ENCODE measurements around the gene ADAMTSL1.

Gene ADAMTSL1

GRCh38 chr9:18459962-18460584, 13.9 kb upstream of the ADAMTSL1 start:
- in situ Hi-C loops (cut with MboI; ENCODE audit: low sequenced_read_pairs) = no loop called here

GRCh38 chr9:18461496-18461895, 12.5 kb upstream of the ADAMTSL1 start:
- in situ Hi-C loops (cut with MboI; ENCODE audit: low sequenced_read_pairs) = no loop called here

- in situ Hi-C loops (cut with MboI; ENCODE audit: low sequenced_read_pairs) = no loop called here
Observed at GRCh38 chr9:18463991-18464390, 10.0 kb upstream of the ADAMTSL1 start.

GRCh38 chr9:18466101-18466500, 7.9 kb upstream of the ADAMTSL1 start:
- in situ Hi-C loops (cut with MboI; ENCODE audit: low sequenced_read_pairs) = no loop called here

GRCh38 chr9:18467696-18468095, 6.3 kb upstream of the ADAMTSL1 start:
- in situ Hi-C loops (cut with MboI; ENCODE audit: low sequenced_read_pairs) = no loop called here

GRCh38 chr9:18472435-18472834, 1.5 kb upstream of the ADAMTSL1 start:
- in situ Hi-C loops (cut with MboI; ENCODE audit: low sequenced_read_pairs) = no loop called here

GRCh38 chr9:18472841-18473251, 1.1 kb upstream of the ADAMTSL1 start:
- in situ Hi-C loops (cut with MboI; ENCODE audit: low sequenced_read_pairs) = no loop called here

- in situ Hi-C loops (cut with MboI; ENCODE audit: low sequenced_read_pairs) = no loop called here
Observed at GRCh38 chr9:18474783-18475182, 830 bp downstream of the ADAMTSL1 start.

- in situ Hi-C loops (cut with MboI; ENCODE audit: low sequenced_read_pairs) = no loop called here
Observed at GRCh38 chr9:18477121-18477660, 3.2 kb downstream of the ADAMTSL1 start.

- in situ Hi-C loops (cut with MboI; ENCODE audit: low sequenced_read_pairs) = no loop called here
Observed at GRCh38 chr9:18477719-18478118, 3.8 kb downstream of the ADAMTSL1 start.

- in situ Hi-C loops (cut with MboI; ENCODE audit: low sequenced_read_pairs) = no loop called here
Observed at GRCh38 chr9:18478501-18479361, 4.8 kb downstream of the ADAMTSL1 start.

GRCh38 chr9:18479405-18479804, 5.5 kb downstream of the ADAMTSL1 start:
- in situ Hi-C loops (cut with MboI; ENCODE audit: low sequenced_read_pairs) = no loop called here

- in situ Hi-C loops (cut with MboI; ENCODE audit: low sequenced_read_pairs) = no loop called here
Observed at GRCh38 chr9:18480662-18481093, 6.7 kb downstream of the ADAMTSL1 start.

- in situ Hi-C loops (cut with MboI; ENCODE audit: low sequenced_read_pairs) = no loop called here
Observed at GRCh38 chr9:18482371-18482770, 8.4 kb downstream of the ADAMTSL1 start.

- in situ Hi-C loops (cut with MboI; ENCODE audit: low sequenced_read_pairs) = no loop called here
Observed at GRCh38 chr9:18485714-18486113, 11.8 kb downstream of the ADAMTSL1 start.

GRCh38 chr9:18487611-18488010, 13.7 kb downstream of the ADAMTSL1 start:
- in situ Hi-C loops (cut with MboI; ENCODE audit: low sequenced_read_pairs) = no loop called here

GRCh38 chr9:18488886-18489285, 14.9 kb downstream of the ADAMTSL1 start:
- in situ Hi-C loops (cut with MboI; ENCODE audit: low sequenced_read_pairs) = no loop called here

- in situ Hi-C loops (cut with MboI; ENCODE audit: low sequenced_read_pairs) = no loop called here
Observed at GRCh38 chr9:18489861-18490260, 15.9 kb downstream of the ADAMTSL1 start.

- in situ Hi-C loops (cut with MboI; ENCODE audit: low sequenced_read_pairs) = no loop called here
Observed at GRCh38 chr9:18490641-18491370, 16.9 kb downstream of the ADAMTSL1 start.

- in situ Hi-C loops (cut with MboI; ENCODE audit: low sequenced_read_pairs) = no loop called here
Observed at GRCh38 chr9:18492612-18493011, 18.7 kb downstream of the ADAMTSL1 start.

GRCh38 chr9:18493451-18493993, 19.6 kb downstream of the ADAMTSL1 start:
- in situ Hi-C loops (cut with MboI; ENCODE audit: low sequenced_read_pairs) = no loop called here
